ENCODE measurements around the gene OS9.

OS9 gene

GRCh38 chr12:57723630-57723962 lies 29.7 kb downstream of the OS9 start:
- DNase-seq (ENCODE audit: low spot score) = no peak

GRCh38 chr12:57724003-57724935 lies 30.3 kb downstream of the OS9 start:
- DNase-seq (ENCODE audit: low spot score) = peak; percentile 2

GRCh38 chr12:57724936-57725740 lies 31.2 kb downstream of the OS9 start:
- no peak for DNase-seq (ENCODE audit: low spot score)

GRCh38 chr12:57725851-57726150 lies 31.9 kb downstream of the OS9 start:
- DNase-seq (ENCODE audit: low spot score) = no peak

GRCh38 chr12:57726151-57726883 lies 32.4 kb downstream of the OS9 start:
- DNase-seq (ENCODE audit: low spot score) = peak; percentile 66

GRCh38 chr12:57726884-57727757 lies 33.2 kb downstream of the OS9 start:
- DNase-seq (ENCODE audit: low spot score) = no peak

GRCh38 chr12:57727758-57728395 lies 33.9 kb downstream of the OS9 start:
- DNase-seq (ENCODE audit: low spot score) = no peak

- DNase-seq (ENCODE audit: low spot score) = no peak
These were observed 35.5 kb downstream of the OS9 start for GRCh38 chr12:57729321-57729844.

- DNase-seq (ENCODE audit: low spot score) = no peak
These were observed 36.6 kb downstream of the OS9 start for GRCh38 chr12:57730336-57731067.

GRCh38 chr12:57731411-57732080 lies 37.6 kb downstream of the OS9 start:
- DNase-seq (ENCODE audit: low spot score) = no peak

- no peak for DNase-seq (ENCODE audit: low spot score)
These were observed 38.3 kb downstream of the OS9 start for GRCh38 chr12:57732270-57732669.

GRCh38 chr12:57732726-57733593 lies 39.0 kb downstream of the OS9 start:
- DNase-seq (ENCODE audit: low spot score) = no peak

- no peak for DNase-seq (ENCODE audit: low spot score)
These were observed 40.0 kb downstream of the OS9 start for GRCh38 chr12:57733928-57734327.

- no peak for DNase-seq (ENCODE audit: low spot score)
These were observed 40.7 kb downstream of the OS9 start for GRCh38 chr12:57734591-57734990.

GRCh38 chr12:57735198-57735855 lies 41.4 kb downstream of the OS9 start:
- no peak for DNase-seq (ENCODE audit: low spot score)

GRCh38 chr12:57735952-57736740 lies 42.2 kb downstream of the OS9 start:
- peak; percentile 59 for DNase-seq (ENCODE audit: low spot score)

- no peak for DNase-seq (ENCODE audit: low spot score)
These were observed 43.0 kb downstream of the OS9 start for GRCh38 chr12:57736741-57737466.
